HG02623 (cell line): ENCODE data around the gene BARD1.
"Not testable (repeated sequence)": the region's sequence is repeated elsewhere in the genome, so short reads cannot be mapped to it uniquely, and the experiment has no call there.

Experiments
- ATAC-seq: cut with Tn5 transposase; IDR thresholded peaks from one replicate; pipeline ENCODE4 v1.9.1; 2021; ENCODE audit warnings: moderate library complexity; ENCODE audit not compliant: unreplicated experiment

BARD1 gene

DNA sequence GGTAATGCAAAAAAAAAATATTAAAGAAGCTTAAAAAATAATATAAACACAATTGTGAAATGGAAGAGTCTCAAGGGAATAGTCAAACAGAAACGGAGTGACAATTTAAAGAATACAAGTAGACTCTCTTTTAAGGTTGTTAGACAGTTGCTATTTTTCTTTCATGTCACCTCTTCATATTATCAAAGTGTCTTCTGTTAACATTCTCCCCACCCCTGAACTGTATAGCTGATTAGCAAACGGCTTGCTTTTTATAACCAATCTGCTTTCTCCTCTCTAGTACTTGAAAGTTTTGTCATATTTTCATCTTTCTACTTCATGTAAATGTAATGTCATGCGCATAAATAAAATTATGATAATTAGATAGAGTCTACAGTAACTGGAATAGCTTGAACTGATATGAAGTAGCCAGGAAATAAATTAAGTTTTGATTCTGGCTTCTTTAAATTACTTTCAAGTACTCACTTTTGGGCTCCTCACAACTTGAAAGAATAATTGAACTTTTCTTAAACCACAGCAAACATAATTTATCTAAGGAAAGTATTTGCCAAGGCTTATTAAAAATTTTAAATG is 37.0 kb downstream of the BARD1 start:
- no peak for ATAC-seq

- no peak for ATAC-seq
Observed at GRCh38 chr2:214765180-214765579, 44.3 kb downstream of the BARD1 start.

DNA sequence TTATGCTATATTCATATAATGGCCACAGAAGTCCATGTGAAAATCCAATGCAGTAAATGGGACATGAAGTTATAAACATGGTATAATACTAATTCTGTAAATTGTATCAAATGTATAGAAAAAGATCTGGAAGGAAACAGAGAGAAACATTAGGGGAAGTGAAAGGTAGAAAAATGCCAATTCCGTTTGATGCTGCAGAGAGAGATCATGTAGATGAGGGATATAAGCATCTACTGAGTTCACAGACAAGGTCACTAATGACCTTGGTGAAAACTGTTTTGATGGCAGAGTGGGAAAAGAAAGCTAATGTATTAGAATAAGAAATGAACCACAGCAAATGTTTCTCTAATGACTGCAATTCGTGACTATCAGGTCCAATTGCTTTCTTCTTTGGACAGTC is 56.0 kb downstream of the BARD1 start:
- no peak for ATAC-seq

DNA sequence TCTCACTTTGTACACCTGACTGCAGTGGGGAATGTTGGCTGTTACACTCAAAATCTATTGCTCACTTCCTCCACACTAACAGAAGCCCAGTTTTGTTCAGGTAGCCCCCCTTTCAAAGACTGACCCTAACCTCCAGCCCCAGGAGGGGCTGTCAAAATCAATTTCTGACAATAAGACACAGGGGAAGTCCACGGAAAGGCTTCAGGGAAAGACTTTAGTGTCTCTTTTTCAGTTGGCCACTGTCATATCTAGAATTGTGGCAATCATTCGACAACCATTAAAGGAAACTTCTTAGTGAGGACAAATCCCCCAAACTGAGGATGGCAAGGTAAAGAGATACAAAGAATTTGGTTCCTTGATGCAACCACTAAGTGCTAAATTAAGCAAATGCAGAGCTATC is 59.0 kb downstream of the BARD1 start:
- peak; percentile 44 for ATAC-seq

GRCh38 chr2:214747992-214748391 is 61.5 kb downstream of the BARD1 start:
- no peak for ATAC-seq

- ATAC-seq, result no peak
Observed at GRCh38 chr2:214742119-214742518, 67.4 kb downstream of the BARD1 start.

DNA sequence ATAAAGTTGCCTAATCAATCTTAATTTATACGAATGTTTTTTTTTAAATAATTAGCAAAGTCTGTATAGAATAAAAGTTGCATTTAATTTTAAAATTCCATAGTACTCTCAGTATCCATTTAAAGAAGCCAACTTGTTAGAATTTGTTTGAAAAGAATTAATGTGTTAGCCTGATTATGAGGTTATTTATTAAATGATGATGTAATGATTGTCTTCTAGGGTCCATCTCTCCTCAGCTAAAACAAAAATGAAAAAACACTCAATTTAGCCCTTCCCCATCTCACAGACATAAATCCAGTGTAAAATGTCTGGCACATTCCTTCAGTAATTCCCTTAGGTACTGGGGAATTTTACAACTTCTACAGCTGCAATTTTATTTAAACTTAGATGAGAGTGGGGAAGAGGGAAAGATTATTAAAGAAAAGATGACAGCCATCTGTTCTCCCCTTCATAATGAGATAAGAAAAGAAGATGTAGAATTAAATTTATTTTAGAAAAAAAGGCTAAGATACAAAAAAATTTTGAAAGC is 68.6 kb downstream of the BARD1 start:
- no peak for ATAC-seq

- peak; percentile 95 for ATAC-seq
Observed at GRCh38 chr2:214737188-214737587, 72.3 kb downstream of the BARD1 start.

DNA sequence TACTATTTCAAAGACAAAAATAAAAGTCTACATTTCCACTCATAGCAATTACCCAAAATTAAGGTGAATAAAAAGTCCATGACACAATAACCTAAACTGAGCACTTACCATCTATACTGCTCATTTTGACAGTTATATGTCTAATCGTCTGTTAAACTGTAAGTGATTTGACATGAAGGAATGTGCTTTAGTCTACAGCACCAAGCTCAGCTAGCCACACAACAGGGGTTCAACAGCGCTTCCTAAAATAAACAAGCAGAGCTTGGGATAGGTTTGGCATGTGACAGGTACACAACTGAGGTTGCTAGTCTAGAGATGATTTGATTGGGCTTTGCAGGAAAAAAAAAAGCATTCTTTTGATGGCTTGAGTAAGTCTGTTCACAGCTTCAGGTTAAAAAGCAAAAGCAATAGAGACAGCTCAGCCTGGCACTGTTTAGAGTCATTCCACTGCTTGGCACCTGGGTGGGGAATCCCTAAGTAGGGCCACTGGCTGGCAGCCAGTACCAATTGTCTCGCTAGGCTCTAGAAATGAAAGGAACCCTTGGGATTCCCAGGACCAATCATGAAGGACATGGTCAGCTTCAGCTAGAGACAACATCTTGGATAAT is 78.6 kb downstream of the BARD1 start:
- peak; percentile 49 for ATAC-seq

- ATAC-seq, result no peak
Observed at GRCh38 chr2:214730248-214730647, 79.2 kb downstream of the BARD1 start.

GRCh38 chr2:214724741-214725140 is 84.7 kb downstream of the BARD1 start:
- no peak for ATAC-seq

GRCh38 chr2:214717837-214718236 is 91.6 kb downstream of the BARD1 start:
- not testable (repeated sequence) for ATAC-seq

DNA sequence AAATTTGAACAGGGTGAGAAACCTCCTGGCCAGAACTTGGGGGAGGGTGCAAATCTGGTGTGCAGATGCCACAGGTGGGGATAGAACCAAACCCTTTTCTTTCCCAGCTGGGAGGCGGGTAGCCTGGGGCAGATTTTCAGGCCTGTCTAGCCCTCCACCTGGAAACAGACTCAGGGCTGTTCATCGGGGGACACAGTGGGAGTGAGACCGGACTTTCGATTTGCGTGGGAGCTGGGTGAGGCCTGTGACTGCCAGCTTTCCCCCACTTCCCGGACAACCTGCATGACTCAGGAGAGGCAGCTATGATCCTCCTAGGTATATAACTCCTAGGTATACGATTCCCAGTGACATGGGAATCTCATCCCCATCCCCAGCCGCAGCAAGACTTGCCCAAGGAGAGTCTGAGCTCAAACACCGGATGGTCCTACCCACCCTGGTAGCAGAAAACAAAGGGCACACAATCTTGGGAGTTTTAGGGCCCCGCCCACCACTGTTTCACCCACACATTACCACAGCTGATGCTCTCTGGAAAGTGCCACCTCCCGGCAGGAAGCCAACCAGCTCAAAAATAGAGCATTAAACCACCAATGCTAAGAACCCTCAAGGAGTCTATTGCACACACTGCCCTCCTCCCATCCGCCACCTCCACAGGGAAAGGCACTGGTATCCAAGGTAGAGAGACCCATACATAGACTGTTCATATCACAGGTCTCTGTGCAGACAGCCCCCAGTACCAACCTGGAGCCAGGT is 92.5 kb downstream of the BARD1 start:
- no peak for ATAC-seq

DNA sequence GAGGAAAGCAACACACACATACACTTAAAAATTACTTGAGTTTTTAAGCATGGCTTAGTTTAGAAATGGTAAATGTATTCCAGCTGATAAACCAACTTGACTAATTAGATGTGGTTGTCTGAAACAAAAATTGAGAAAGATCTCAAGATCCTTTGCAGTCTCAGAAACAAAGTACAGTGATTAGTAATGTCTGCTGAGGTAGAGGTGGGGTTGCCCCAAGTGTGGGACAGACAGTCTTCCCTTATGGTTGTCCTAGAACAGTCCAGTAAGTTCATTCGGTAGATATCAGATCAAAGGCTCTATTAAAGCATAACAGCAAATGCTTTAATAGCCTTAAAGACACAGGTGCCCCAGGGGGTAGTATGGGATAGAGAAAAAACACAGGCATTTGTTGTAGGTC is 94.5 kb downstream of the BARD1 start:
- ATAC-seq, result no peak

GRCh38 chr2:214713080-214713830 is 96.2 kb downstream of the BARD1 start:
- ATAC-seq, result no peak

DNA sequence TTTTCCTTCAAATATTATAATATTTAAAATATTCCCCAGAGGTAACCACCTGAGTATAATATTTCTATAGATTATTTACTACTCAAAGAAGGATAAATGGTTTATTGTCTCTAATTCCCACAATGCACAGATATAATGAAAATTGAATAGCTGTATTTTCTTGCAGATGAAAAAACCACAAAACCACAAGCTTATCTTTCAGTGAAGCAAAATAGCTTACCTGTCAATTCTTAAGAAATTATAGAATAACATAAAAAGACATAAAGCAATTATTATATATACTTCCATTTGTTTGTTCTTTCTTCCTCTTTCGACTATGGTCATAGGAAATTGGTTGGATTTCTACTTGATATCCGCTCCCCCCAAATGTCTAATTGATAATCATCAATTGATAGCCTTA is 98.8 kb downstream of the BARD1 start:
- no peak for ATAC-seq

GRCh38 chr2:214706986-214707385 is 102.5 kb downstream of the BARD1 start:
- ATAC-seq, result no peak

- no peak for ATAC-seq
Observed at GRCh38 chr2:214699236-214699635, 110.2 kb downstream of the BARD1 start.

- no peak for ATAC-seq
Observed at GRCh38 chr2:214696681-214697080, 112.8 kb downstream of the BARD1 start.

DNA sequence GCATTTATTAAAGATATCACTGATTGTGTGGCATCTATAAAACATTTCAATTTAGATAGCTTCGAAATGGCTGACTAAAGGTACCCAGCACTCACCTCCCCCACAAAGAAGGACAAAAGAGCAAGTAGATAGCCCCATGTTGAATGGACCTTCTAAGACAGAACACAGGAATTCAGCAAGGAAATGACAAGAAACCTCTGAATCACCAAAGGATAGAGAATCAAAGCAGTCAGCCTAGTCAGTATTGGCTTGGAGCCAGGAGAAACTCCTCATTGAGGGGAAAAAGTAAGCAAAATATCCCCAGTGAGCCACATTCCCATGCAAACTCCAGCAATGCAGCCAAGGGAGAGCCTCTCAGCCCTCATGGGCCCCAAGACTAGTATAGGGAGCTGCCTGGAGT is 113.7 kb downstream of the BARD1 start:
- ATAC-seq, result no peak

GRCh38 chr2:214683557-214683956 is 125.9 kb downstream of the BARD1 start:
- ATAC-seq, result peak; percentile 45
